Esophagus muscularis mucosa (tissue), 4 donors: ENCODE measurements around the gene FAM118A.

Experiments
- CTCF ChIP-seq, 3 experiments: fragments of 200-600 bp in 2 of 3; fragments of 450-650 bp in 1 of 3; sonication (generic) in 2 of 3; IDR thresholded peaks; one replicate each; pipeline ENCODE4 v1.5.1; 2017 to 2019; ENCODE audit warnings: antibody characterized with exemption in 3 of 3, mild to moderate bottlenecking in 2 of 3, moderate library complexity in 1 of 3
- EP300 ChIP-seq: sonication (generic); formaldehyde crosslinking; IDR thresholded peaks from one replicate; pipeline ENCODE4 v1.6.1; 2017; ENCODE audit warnings: antibody characterized with exemption
- POLR2A ChIP-seq: fragments of 450-650 bp; IDR thresholded peaks from one replicate; pipeline ENCODE4 v1.6.1; 2017; ENCODE audit warnings: antibody characterized with exemption, moderate library complexity, mild to moderate bottlenecking, low read depth
- POLR2AphosphoS5 ChIP-seq, 2 donors: sonication (generic); formaldehyde crosslinking; IDR thresholded peaks; one replicate each; pipeline ENCODE4 v1.6.1; 2017; ENCODE audit warnings: antibody characterized with exemption in 2 of 2

- no peak for TF ChIP-seq POLR2A
- TF ChIP-seq CTCF (IDR thresholded peaks at IDR 0.05), result no peak
- no peak for TF ChIP-seq POLR2AphosphoS5 (IDR thresholded peaks at IDR 0.05)
- no peak for TF ChIP-seq EP300
Measured at GRCh38 chr22:45270095-45271020, 39.4 kb upstream of the FAM118A start.
